Adipocyte (in vitro differentiated cells): ENCODE measurements around the gene CAMK2B.
"Not testable (repeated sequence)": the region's sequence is repeated elsewhere in the genome, so short reads cannot be mapped to it uniquely, and the experiment has no call there.

Experiments
- DNase-seq: peaks from one replicate; pipeline ENCODE4 v3.0.0-alpha.2; 2015; ENCODE audit warnings: low read depth
- H3K27me3 ChIP-seq: replicated peaks from 2 replicates; pipeline ENCODE4 v1.7.0; 2013; ENCODE audit warnings: mild to moderate bottlenecking, low read length, moderate library complexity; ENCODE audit not compliant: control insufficient read depth, insufficient read depth
- H3K36me3 ChIP-seq: 2 replicates; pipeline ENCODE4 v1.7.0; 2013; ENCODE audit warnings: low read length, mild to moderate bottlenecking, moderate library complexity; ENCODE audit not compliant: control insufficient read depth, insufficient read depth, severe bottlenecking
- H3K4me1 ChIP-seq: 2 replicates; pipeline ENCODE4 v1.7.0; 2013; ENCODE audit warnings: mild to moderate bottlenecking, low read length, moderate library complexity; ENCODE audit not compliant: control insufficient read depth, insufficient read depth
- H3K4me3 ChIP-seq: 2 replicates; pipeline ENCODE4 v1.7.0; 2013; ENCODE audit warnings: mild to moderate bottlenecking, low read length, moderate library complexity
- H3K9ac ChIP-seq: 2 replicates; pipeline ENCODE4 v1.7.0; 2013; ENCODE audit warnings: mild to moderate bottlenecking, low read length, moderate library complexity
- H3K9me3 ChIP-seq: 2 replicates; pipeline ENCODE4 v1.7.0; 2013; ENCODE audit warnings: mild to moderate bottlenecking, low read length, moderate library complexity; ENCODE audit not compliant: control insufficient read depth

CAMK2B gene

DNA sequence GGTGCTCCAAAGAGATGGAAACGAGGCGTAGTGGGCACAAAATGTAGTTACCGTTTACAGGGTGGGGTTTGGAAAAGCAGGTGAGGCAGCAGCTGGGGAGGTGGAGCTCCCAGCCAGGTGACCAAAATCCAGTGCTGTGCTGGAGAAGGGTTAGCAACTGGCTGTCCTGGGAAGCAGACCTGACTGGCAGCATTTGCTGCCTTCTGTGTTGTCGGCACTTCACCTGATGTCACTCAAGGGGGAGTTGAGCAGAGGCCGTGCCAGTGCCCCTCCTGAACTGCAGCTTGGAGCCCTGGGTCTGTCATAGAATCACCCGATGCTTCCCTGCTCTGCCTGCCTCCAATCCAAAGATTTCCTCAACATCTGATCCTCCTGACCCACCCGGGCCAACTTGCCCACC is 148.9 kb downstream of the CAMK2B start:
- no peak overlapping the region for H3K9ac ChIP-seq

GRCh38 chr7:44175730-44176129 is 149.7 kb downstream of the CAMK2B start:
- Histone ChIP-seq H3K9ac (no peak overlapping the region), H3K36me3 (no peaks in the 10 kb centered on the region), H3K4me1 (peaks cover 13% of the 10 kb centered on the region), H3K9me3 (peaks cover 4% of the 10 kb centered on the region), H3K27me3 (peaks cover 33% of the 10 kb centered on the region), H3K4me3 (no peak overlapping the region)
- no peak for DNase-seq

More for the DNA sequence above, 148.9 kb downstream of the CAMK2B start:
- H3K27me3 ChIP-seq, result peaks cover 40% of the 10 kb centered on the region
- peaks cover 13% of the 10 kb centered on the region for H3K4me1 ChIP-seq
- H3K9me3 ChIP-seq, result peaks cover 4% of the 10 kb centered on the region
- no peaks in the 10 kb centered on the region for H3K36me3 ChIP-seq
- DNase-seq, result no peak
- H3K4me3 ChIP-seq, result no peak overlapping the region

- H3K36me3 ChIP-seq, H3K9me3 ChIP-seq, H3K4me3 ChIP-seq, H3K9ac ChIP-seq, DNase-seq: not testable (repeated sequence)
- peaks cover 13% of the 10 kb centered on the region for H3K4me1 ChIP-seq
- H3K27me3 ChIP-seq, result peaks cover 33% of the 10 kb centered on the region
Measured at GRCh38 chr7:44174694-44174948, 150.8 kb downstream of the CAMK2B start.

DNA sequence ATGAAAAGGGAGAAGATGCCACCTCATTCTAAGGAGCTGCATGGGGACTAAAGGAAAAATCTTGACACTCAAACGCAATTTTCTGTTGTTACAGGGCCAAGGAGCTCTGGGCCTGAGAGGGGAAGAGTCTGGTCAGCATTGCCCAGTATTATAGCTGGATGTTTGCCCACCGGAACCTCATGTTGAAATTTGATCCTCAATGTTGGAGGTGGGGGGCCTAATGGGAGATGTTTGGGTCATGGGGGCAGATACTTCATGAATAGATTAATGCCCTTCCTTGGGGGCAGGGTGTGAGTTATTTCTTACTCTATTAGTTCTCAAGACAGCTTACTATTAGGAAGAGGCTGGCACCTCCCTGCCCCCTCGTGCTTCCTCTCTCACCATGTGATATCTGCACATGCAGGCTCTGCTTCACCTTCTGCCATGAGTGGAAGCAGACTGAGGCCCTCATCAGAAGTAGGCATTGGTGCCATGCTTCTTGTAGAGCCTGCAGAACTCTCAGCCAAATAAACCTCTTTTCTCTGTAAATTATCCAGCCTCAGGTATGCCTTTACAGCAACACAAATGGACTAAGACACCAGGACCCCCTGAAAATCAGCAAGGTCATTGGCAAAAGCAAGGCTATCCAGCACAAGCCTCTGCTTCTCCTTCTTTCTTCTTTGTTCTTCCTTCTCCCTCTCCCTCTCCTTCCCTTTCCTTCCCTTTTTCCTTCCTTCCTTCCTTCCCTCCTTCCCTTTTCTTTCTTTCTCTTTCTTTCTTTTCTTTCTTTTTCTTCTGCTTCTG is 151.3 kb downstream of the CAMK2B start:
- Histone ChIP-seq H3K27me3 (peaks cover 30% of the 10 kb centered on the region), H3K9me3 (peaks cover 4% of the 10 kb centered on the region), H3K36me3 (no peaks in the 10 kb centered on the region), H3K4me1 (peaks cover 13% of the 10 kb centered on the region), H3K4me3 (no peak overlapping the region), H3K9ac (no peak overlapping the region)
- DNase-seq, result no peak

DNA sequence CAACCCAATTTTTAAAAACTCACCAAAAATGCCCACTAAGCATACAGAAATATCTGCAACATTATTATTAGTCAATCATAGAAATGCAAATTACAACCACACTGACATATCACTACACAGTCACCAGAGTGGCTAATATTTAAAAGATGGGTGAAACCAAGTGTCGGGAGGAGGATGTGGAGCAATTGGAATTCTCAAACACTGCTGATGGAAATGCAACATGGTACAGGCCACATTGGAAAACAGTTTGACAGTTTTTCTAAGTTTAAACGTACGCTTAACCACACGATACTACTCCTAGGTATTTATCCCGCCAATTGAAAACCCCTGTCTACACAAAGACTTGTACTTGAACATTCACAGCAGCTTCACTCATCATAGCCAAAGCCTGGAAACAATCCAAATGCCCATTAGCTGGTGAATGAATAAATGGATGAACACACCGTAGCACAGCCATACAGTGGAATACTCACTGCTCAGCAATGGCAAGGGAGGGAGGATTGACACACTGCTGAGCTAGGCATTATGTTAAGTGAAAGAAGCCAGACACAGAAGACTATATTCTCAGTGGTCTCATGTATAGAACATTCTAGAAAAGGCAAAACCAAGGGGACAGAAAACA is 152.5 kb downstream of the CAMK2B start:
- Histone ChIP-seq H3K27me3 (peaks cover 30% of the 10 kb centered on the region), H3K4me3 (no peak overlapping the region), H3K9me3 (peaks cover 4% of the 10 kb centered on the region), H3K36me3 (no peaks in the 10 kb centered on the region), H3K4me1 (peaks cover 9% of the 10 kb centered on the region), H3K9ac (no peak overlapping the region)
- no peak for DNase-seq

DNA sequence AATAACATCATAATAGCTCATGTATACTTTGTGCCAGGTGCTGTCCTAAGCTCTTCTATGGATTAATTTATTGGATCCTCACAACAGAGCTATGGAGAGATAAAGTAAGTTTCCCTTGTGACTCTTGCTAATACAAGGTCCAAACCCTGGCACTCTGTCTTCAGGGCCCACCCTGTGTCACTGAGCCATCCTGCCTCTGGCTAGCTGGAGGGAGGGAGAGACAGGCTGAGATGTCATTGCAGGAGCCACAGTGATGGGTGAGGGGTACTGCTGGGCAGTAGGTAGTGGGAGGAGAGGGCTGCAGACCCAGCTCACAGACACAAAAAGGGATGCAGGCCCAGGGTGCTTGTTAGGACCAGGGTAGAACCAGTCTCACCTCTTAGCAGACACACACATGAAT is 153.0 kb downstream of the CAMK2B start:
- Histone ChIP-seq H3K4me3 (no peak overlapping the region), H3K9me3 (peaks cover 4% of the 10 kb centered on the region), H3K27me3 (peaks cover 30% of the 10 kb centered on the region), H3K4me1 (peaks cover 3% of the 10 kb centered on the region), H3K9ac (no peak overlapping the region), H3K36me3 (no peaks in the 10 kb centered on the region)
- no peak for DNase-seq

GRCh38 chr7:44171901-44172300 is 153.5 kb downstream of the CAMK2B start:
- not testable (repeated sequence) for H3K36me3 ChIP-seq, H3K9me3 ChIP-seq, H3K9ac ChIP-seq, DNase-seq, H3K4me1 ChIP-seq, H3K4me3 ChIP-seq
- peaks cover 29% of the 10 kb centered on the region for H3K27me3 ChIP-seq

GRCh38 chr7:44167920-44168319 is 157.5 kb downstream of the CAMK2B start:
- Histone ChIP-seq H3K36me3 (no peaks in the 10 kb centered on the region), H3K9ac (no peak overlapping the region), H3K4me1 (peaks cover 11% of the 10 kb centered on the region), H3K9me3 (no peaks in the 10 kb centered on the region), H3K27me3 (no peaks in the 10 kb centered on the region), H3K4me3 (no peak overlapping the region)
- DNase-seq, result no peak
